HUES64 (cell line): ENCODE data around the gene HK3.

Experiments used
- H3K27ac ChIP-seq: 2 replicates; pipeline ENCODE4 v1.7.0; 2013; ENCODE audit warnings: low read depth, low read length, inconsistent platforms
- H3K27me3 ChIP-seq: 2 replicates; pipeline ENCODE4 v1.6.1; 2013; ENCODE audit warnings: mild to moderate bottlenecking, low read length; ENCODE audit not compliant: insufficient read depth
- H3K36me3 ChIP-seq: 2 replicates; pipeline ENCODE4 v1.6.1; 2013; ENCODE audit warnings: mild to moderate bottlenecking, low read length; ENCODE audit not compliant: insufficient read depth
- H3K4me1 ChIP-seq: 2 replicates; pipeline ENCODE4 v1.6.1; 2013; ENCODE audit warnings: mild to moderate bottlenecking, low read length, moderate library complexity; ENCODE audit not compliant: insufficient read depth
- H3K4me3 ChIP-seq: 2 replicates; pipeline ENCODE4 v1.5.1; 2013; ENCODE audit warnings: mild to moderate bottlenecking, low read length, moderate library complexity
- H3K9ac ChIP-seq: 2 replicates; pipeline ENCODE4 v1.6.1; 2013; ENCODE audit warnings: mild to moderate bottlenecking, low read depth, low read length
- H3K9me3 ChIP-seq: 2 replicates; pipeline ENCODE4 v1.6.1; 2013; ENCODE audit warnings: low read depth, low read length; ENCODE audit not compliant: insufficient read depth
- WGBS: fragments of 150-250, 120-280 bp; methylation state at CpG from one replicate; pipeline ENCODE4 v1.1.7; 2013; ENCODE audit warnings: missing lambda C conversion rate; 5-methylcytosine and 5-hydroxymethylcytosine counted together

Gene HK3

DNA sequence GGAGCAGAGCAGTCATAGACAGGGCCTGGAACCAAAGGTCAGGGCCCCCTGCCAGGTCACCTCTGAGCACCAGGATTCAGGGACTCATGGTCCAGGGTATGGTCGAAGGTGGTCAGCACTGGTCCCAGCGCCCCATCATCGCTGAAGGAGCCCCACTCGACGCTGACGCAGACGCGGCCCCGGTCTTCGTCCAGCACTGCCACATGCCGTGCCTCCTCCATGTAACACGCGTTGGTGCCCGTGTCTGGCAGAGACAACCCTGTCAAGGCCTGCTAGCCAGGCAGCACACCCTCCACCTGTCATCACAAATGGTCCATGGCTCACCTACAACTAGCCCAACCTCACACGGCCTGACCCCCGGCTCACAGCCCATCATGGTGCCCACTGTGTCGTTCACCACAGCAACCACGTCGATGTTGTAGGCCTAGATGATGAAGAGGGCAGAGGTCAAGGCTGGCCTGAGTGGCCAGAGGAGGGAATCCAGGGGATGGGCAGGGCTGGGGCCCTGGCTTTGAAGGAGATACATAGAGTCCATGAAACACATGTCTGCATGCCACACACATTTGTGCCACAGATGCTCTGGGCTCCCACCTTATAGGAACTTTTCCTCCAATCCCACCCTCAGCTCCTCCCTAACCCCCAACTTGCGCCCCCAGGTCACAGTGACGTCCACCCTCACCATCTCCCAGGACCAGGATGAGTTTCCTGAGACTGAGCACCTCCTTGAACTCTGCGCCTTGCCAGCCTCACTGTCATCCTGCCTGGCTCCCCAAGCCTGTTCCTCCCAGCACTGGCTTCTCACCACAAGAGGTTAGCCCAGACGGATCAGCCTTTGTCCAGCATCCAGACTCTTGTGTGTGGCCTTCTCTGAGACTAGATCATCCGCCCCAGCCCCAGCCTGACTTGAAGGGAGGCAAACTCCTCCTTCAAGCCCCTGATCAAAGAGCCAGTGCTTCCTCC, 9.5 kb downstream of the HK3 start:
- WGBS: 94% methylated on average over 24 of the region's 24 CpGs
- no peak overlapping the region for H3K4me3 ChIP-seq
- H3K9me3 ChIP-seq: no peaks in the 10 kb centered on the region
- no peaks in the 10 kb centered on the region; the same call in 1 of the 2 replicates for H3K4me1 ChIP-seq
- no peaks in the 10 kb centered on the region for H3K36me3 ChIP-seq
- H3K27me3 ChIP-seq: no peaks in the 10 kb centered on the region
- no peak overlapping the region for H3K9ac ChIP-seq
- no peak overlapping the region for H3K27ac ChIP-seq

DNA sequence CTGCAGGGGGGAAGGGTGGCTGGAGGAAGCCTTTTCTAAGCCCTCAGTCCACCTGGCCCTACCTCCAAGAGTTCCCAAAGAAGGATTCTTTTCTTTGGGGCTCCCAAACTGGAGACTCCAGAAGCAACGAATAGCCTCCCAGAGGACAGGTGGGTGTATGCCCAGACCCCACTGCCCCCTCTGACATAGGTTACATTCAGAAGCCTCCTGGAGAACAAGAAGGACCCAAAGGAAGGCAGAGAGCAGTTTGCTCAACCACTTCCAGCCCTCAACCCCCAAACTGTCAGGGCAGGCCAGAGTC, 10.3 kb downstream of the HK3 start:
- Histone ChIP-seq H3K4me3 (no peak overlapping the region), H3K27ac (no peak overlapping the region), H3K36me3 (no peaks in the 10 kb centered on the region), H3K9me3 (no peaks in the 10 kb centered on the region), H3K4me1 (no peaks in the 10 kb centered on the region; the same call in 1 of the 2 replicates), H3K9ac (no peak overlapping the region), H3K27me3 (no peaks in the 10 kb centered on the region)
- 96% methylated on average over 1 of the region's 1 CpG for WGBS

DNA sequence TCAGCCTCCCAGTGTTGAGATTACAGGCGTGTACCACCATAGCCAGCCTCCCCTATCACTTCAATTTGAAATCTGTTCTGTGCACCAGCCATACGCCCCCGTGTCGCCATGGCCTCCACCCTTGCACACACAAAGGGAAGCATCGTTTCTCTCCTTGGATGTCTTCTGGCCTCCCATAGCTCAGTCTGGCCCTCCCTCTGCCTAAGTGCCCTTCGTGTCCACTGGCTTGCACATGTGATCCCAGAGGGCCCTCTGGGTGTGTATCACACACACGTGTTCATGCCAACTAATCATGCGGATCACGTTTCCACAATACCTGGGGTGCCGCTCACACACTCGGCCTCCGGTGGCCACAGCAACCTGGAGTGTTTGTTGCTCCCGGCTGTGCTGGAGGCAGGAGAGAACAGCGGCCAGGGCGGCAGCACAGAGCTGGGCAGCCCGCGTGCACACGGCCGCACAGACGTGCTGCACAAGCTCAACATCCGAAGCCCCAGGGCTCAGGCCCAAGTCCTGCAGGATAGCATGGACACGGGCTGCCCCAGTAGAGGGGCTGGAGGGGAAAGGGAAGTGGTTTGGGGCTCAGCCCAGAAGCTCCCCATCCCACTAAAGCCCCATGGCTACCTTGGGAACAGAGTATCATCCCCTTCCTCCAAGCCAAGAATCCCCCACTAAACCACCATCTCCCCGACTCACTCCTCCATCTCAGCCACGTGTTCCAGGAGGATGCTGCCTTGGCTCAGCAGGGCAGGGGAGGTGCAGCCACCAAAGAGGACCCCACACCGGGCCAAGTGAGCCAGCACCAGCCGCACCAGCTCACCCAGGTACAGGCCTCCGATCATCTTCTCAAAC, 10.9 kb downstream of the HK3 start:
- no peak overlapping the region for H3K9ac ChIP-seq
- no peaks in the 10 kb centered on the region for H3K27me3 ChIP-seq
- no peaks in the 10 kb centered on the region for H3K36me3 ChIP-seq
- 92% methylated on average over 27 of the region's 27 CpGs for WGBS
- H3K4me3 ChIP-seq: no peak overlapping the region
- H3K9me3 ChIP-seq: no peaks in the 10 kb centered on the region
- no peaks in the 10 kb centered on the region; the same call in 1 of the 2 replicates for H3K4me1 ChIP-seq
- H3K27ac ChIP-seq: no peak overlapping the region

DNA sequence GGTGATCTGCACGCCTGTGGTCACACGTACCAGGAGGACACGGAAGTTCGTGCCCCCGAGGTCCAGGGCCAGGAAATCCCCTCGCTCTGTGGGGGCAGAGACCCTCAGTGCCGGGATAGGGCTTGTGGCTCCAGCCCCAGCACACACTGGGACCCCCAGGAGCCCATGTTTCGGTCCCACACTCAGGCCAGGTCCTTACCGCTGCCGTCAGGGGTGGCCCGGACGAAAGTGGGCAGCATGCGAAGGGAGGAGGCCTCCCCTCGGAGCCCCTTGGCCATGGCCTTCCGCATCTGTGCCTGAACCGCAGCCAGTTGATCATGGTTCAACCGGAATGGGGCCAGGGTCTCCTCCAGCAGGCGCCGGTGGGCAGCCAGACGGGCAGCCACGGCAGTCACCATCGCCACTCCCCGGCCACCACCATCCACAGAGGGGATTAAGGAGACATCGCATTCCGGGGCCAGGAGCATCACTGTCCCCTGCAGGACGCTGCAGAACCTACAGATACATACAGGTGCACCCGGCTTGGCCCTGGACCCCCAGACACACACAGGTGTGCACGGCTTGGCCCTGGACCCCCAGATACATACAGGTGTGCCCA, 11.8 kb downstream of the HK3 start:
- Histone ChIP-seq H3K9ac (no peak overlapping the region), H3K4me3 (no peak overlapping the region), H3K4me1 (no peaks in the 10 kb centered on the region; the same call in 1 of the 2 replicates), H3K9me3 (no peaks in the 10 kb centered on the region), H3K27me3 (no peaks in the 10 kb centered on the region), H3K36me3 (no peaks in the 10 kb centered on the region), H3K27ac (no peak overlapping the region)
- 94% methylated on average over 28 of the region's 28 CpGs for WGBS

DNA sequence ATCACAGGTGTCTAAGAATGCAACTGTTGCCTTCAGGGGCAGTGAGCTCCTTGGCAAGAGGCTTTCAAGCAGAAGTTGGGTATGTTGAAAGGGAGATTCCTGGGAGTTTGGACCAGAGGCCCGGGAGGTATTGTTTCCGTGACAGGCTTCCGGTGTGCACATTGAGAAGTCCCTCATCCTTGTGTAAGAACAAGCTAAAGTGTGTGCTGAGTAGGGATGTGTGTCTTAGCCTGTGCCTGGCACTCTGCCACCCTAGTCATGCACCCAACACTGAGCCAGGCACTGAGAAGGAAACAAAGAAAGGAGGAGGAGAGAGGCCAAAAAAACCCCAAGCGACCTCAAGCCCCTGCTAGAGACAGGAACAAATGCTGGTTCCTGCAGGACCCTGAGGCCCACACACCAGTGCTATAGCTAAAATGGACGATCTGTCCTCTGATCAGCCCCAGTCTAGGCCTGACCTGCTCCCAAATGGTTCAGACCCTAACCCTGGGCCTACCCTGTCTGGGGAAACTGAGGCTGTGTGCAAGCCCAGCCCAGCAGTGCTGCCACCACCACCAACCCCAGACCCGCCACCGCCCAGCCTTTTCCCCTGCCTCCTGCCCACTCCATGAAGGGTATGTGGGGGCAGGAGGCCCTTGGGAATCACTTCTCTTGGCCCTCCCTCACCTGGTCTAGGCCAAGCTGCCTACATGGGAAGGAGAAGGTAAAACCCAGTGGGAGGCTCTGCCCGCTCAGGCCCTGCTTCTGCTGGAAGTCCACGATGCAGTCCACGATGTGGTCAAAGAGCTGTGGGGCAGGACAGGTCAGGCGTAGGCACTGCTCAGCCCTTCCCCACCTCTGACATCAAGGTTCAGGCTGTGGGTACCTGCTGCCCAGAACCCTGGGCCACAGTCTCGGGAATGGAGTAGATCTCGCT, 12.6 kb downstream of the HK3 start:
- Histone ChIP-seq H3K36me3 (no peaks in the 10 kb centered on the region), H3K27ac (no peak overlapping the region), H3K9me3 (no peaks in the 10 kb centered on the region), H3K4me1 (no peaks in the 10 kb centered on the region; the same call in 1 of the 2 replicates), H3K9ac (no peak overlapping the region), H3K4me3 (no peak overlapping the region), H3K27me3 (no peaks in the 10 kb centered on the region)
- 94% methylated on average over 11 of the region's 13 CpGs for WGBS

DNA sequence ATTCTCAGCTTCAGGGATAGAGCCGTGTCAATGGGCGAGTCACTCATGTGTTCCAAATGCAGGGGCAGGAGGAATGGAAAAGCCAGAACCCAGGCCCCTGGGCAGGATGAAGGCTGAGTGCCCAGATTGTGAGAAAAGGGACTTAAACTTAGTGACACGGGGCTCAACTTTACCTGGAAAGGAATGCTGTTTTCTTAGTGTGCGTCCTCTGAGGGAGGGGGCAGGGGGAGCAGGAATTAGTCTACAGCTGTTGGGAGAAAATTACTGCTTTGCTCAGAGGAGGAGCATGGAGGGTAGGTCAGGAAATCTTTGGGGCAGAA, 14.6 kb downstream of the HK3 start:
- Histone ChIP-seq H3K4me3 (no peak overlapping the region), H3K9me3 (no peaks in the 10 kb centered on the region), H3K27me3 (no peaks in the 10 kb centered on the region), H3K4me1 (no peaks in the 10 kb centered on the region; the same call in 1 of the 2 replicates), H3K36me3 (no peaks in the 10 kb centered on the region), H3K27ac (no peak overlapping the region), H3K9ac (no peak overlapping the region)
- WGBS: 75% methylated on average over 4 of the region's 4 CpGs

DNA sequence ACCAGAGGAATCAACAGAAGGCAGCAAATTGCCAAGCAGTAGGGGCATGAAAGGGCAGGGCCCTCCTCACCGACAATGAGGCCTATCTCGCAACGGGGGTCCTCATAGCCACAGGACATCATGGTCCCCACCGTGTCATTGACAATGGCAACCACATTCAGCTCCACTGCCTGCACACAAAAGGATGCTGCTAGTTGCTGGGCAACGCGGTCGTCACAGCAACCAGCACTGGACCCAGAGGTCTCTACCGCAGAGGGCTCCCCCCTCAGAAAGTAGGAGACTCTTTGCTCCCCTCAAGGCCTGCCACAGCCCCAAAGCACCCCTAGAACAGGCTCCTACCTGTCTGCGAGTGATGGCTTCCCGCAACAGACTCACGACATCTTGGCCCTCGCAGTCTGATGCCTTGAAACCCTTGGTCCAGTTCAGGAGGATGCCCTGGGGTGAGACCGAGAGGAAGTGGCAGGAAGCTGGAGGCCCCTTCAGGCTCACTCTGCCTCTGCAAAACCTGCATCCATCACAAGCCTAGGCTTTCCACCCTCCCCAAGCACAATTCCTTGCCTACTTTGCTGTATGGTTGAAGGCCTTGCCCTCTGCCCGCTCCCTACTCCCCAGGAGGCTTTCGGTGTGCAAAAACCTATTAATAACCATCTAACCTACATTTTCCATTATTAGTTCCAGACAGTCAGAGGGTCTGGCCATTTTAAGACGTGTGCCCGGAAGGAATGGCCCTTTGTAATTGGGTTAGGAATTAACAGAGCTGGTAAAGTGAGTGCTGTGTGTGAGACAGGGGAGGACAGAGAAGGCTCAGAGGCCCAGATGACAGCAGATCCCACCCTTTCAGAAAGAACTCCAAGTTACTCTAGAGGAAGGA, 15.2 kb downstream of the HK3 start:
- no peaks in the 10 kb centered on the region; the same call in 1 of the 2 replicates for H3K4me1 ChIP-seq
- H3K4me3 ChIP-seq: no peak overlapping the region
- H3K27ac ChIP-seq: no peak overlapping the region
- 91% methylated on average over 17 of the region's 17 CpGs for WGBS
- no peaks in the 10 kb centered on the region for H3K27me3 ChIP-seq
- H3K9me3 ChIP-seq: no peaks in the 10 kb centered on the region
- H3K36me3 ChIP-seq: no peaks in the 10 kb centered on the region
- H3K9ac ChIP-seq: no peak overlapping the region

DNA sequence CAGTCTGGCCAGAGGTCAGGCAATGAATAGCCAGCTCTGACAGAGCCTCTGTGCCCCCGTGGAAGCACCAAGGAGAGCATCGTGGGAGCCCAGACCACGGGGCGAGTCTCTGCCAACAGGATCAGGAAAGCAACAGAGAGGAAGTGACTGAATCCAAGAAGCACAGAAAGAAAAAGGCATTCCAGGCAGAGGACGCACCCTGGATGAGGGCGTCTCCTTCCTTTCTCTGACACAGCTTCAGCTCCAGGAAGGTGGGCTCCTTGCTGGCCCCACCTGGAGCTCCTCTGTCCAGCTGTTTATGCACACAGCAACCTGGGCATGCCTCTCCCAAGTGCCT, 16.6 kb downstream of the HK3 start:
- Histone ChIP-seq H3K27me3 (no peaks in the 10 kb centered on the region), H3K36me3 (no peaks in the 10 kb centered on the region), H3K27ac (no peak overlapping the region), H3K9ac (no peak overlapping the region), H3K9me3 (no peaks in the 10 kb centered on the region), H3K4me3 (no peak overlapping the region), H3K4me1 (no peaks in the 10 kb centered on the region; the same call in 1 of the 2 replicates)
- WGBS: 89% methylated on average over 6 of the region's 6 CpGs

DNA sequence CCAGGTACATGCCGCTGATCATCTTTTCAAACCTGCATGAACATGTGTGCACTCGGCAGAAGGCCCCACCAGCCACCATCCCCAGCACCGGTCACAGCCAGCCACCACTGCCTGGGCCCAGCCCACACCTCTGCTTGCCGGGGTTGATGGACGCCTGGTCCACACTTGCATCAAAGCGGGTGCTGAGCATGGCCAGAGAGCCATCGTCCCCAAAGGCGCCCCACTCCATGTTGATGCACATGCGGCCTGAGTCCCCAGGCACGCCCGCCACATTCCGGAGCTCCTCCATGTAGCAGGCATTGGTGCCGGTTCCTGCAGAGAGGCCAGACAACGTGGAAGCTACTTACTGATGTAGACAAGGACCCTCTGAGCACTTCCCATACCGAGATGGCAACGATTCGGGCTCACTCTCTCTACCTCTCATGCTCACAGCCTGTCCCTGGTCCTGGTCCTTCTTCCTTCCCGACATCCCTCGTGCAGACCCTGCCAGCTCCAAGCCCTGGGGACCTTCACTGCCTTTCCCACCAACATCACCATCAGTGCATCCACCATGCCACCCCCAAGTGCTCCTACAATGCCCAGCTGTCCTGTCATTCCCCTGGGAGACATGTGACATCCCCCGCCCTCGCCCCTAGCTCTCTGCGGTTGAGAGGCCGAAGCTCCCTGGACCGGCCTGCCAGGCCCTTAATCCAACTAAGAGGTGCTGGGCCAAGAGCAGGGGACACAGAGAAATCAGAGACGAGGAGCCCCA, 17.2 kb downstream of the HK3 start:
- Histone ChIP-seq H3K27me3 (no peaks in the 10 kb centered on the region), H3K4me1 (no peaks in the 10 kb centered on the region; the same call in 1 of the 2 replicates), H3K9ac (no peak overlapping the region), H3K27ac (no peak overlapping the region), H3K9me3 (no peaks in the 10 kb centered on the region), H3K36me3 (no peaks in the 10 kb centered on the region), H3K4me3 (no peak overlapping the region)
- 91% methylated on average over 25 of the region's 25 CpGs for WGBS
